GM12878 (cell line): ENCODE measurements around the gene ZCCHC4. TPM values are rescaled to one million over a fixed set of nuclear protein-coding genes. Genes with fewer than 3 reads are reported as not detected.

ENCODE experiments used
- ATAC-seq: fragments of 200-7000 bp; cut with Tn5 transposase; 3 replicates; pipeline ENCODE4 v1.9.1; 2020; ENCODE audit warnings: mild to moderate bottlenecking, moderate library complexity
- BruUV-seq: library from RNA; stranded (reverse); fragments of 400-500 nt; replicated peaks from 2 replicates; lab custom pipeline; 2021; lab: Mats Ljungman, UMichigan
- CTCF ChIA-PET: fragments of 300-600 bp; sonication (Branson Sonifier 250); formaldehyde crosslinking; extraction: SDS; loops from one replicate; lab custom pipeline; 2021; ENCODE audit warnings: inconsistent platforms; lab: Yijun Ruan, JAX
- POLR2A ChIA-PET: fragments of 350-600 bp; formaldehyde crosslinking; extraction: SDS; loops from one replicate; lab custom pipeline; 2021; ENCODE audit warnings: inconsistent platforms; lab: Charles Lee
- RAD21 ChIA-PET: fragments of 300-600 bp; sonication (Branson Sonifier 250); formaldehyde crosslinking; loops from one replicate; lab custom pipeline; 2023; ENCODE audit warnings: antibody characterized with exemption; ENCODE audit not compliant: unreplicated experiment; lab: Charles Lee
- SMC1A ChIA-PET: fragments of 300-600 bp; sonication (Branson Sonifier 250); formaldehyde crosslinking; loops from one replicate; lab custom pipeline; 2023; ENCODE audit not compliant: unreplicated experiment, uncharacterized antibody; lab: Charles Lee
- DNase-seq: peaks from one replicate; pipeline ENCODE4 v3.0.0-alpha.2; 2011; ENCODE audit warnings: low read depth, low spot score
- FAIRE-seq: peaks from 3 replicates; lab custom pipeline; 2011; peaks lifted over from hg19 to GRCh38; lab: Jason Lieb, UNC
- H2AFZ ChIP-seq: 2 replicates; pipeline ENCODE4 v1.6.0; 2011; ENCODE audit warnings: low read depth, low read length, control low read depth; ENCODE audit not compliant: control insufficient read depth
- H3K27ac ChIP-seq: 2 replicates; pipeline ENCODE4 v1.5.1; 2011; ENCODE audit warnings: control low read depth; ENCODE audit not compliant: control insufficient read depth, insufficient read depth
- H3K27me3 ChIP-seq, 2 experiments: replicated peaks in 1 of 2; 2 replicates each; pipeline versions ENCODE4 v1.6.0 to v1.6.1; 2011; ENCODE audit warnings: low read length in 1 of 2; ENCODE audit not compliant: control insufficient read depth in 2 of 2, insufficient read depth in 2 of 2
- H3K36me3 ChIP-seq, 2 experiments: 2 replicates each; pipeline ENCODE4 v1.5.1; 2011; ENCODE audit warnings: low read length in 1 of 2; ENCODE audit not compliant: control insufficient read depth in 2 of 2, insufficient read depth in 2 of 2
- H3K4me1 ChIP-seq: 2 replicates; pipeline ENCODE4 v1.6.1; 2011; ENCODE audit warnings: mild to moderate bottlenecking, low read length, moderate library complexity, mixed read lengths; ENCODE audit not compliant: control insufficient read depth, insufficient read depth
- H3K4me2 ChIP-seq: 2 replicates; pipeline ENCODE4 v1.6.0; 2011; ENCODE audit warnings: control low read depth; ENCODE audit not compliant: control insufficient read depth, insufficient read depth
- H3K4me3 ChIP-seq: fragments of 200-600 bp; sonication (generic); 2 replicates; pipeline ENCODE4 v1.5.1; 2016
- H3K79me2 ChIP-seq: 2 replicates; pipeline ENCODE4 v1.6.0; 2011; ENCODE audit warnings: low read length; ENCODE audit not compliant: control insufficient read depth, insufficient read depth
- H3K9ac ChIP-seq: 2 replicates; pipeline ENCODE4 v1.8.0; 2011; ENCODE audit warnings: low read length, control low read depth, mixed read lengths; ENCODE audit not compliant: control insufficient read depth, insufficient read depth
- H3K9me3 ChIP-seq: replicated peaks from 3 replicates; pipeline ENCODE4 v1.5.1; 2011; ENCODE audit warnings: mild to moderate bottlenecking, low read length; ENCODE audit not compliant: control insufficient read depth, insufficient read depth
- H4K20me1 ChIP-seq: 2 replicates; pipeline ENCODE4 v1.6.0; 2011; ENCODE audit not compliant: control insufficient read depth, insufficient read depth
- ATF7 ChIP-seq: fragments of 450-650 bp; IDR thresholded peaks from 2 replicates; pipeline ENCODE4 v1.6.1; 2016; ENCODE audit warnings: low read depth, mild to moderate bottlenecking
- ELK1 ChIP-seq: IDR thresholded peaks from 2 replicates; pipeline ENCODE4 v1.6.1; 2012; ENCODE audit warnings: low read depth, low read length, improper control_type of control experiment
- HDGF ChIP-seq: fragments of 450-650 bp; IDR thresholded peaks from 2 replicates; pipeline ENCODE4 v1.6.1; 2016; ENCODE audit warnings: antibody characterized with exemption
- IKZF2 ChIP-seq, 2 experiments: fragments of 450-650 bp; IDR thresholded peaks; 2 replicates each; pipeline ENCODE4 v1.6.1; 2017; ENCODE audit warnings: mild to moderate bottlenecking in 2 of 2, moderate library complexity in 2 of 2
- PBX3 ChIP-seq: IDR thresholded peaks from 2 replicates; pipeline ENCODE4 v1.6.1; 2011; ENCODE audit warnings: mild to moderate bottlenecking, low read depth, low read length, moderate library complexity; ENCODE audit not compliant: insufficient replicate concordance
- SREBF2 ChIP-seq: IDR thresholded peaks from 2 replicates; pipeline ENCODE4 v1.6.1; 2012; ENCODE audit warnings: mild to moderate bottlenecking, low read length
- SRF ChIP-seq, 2 experiments: IDR thresholded peaks; 2 replicates each; pipeline ENCODE4 v1.6.1; 2011; ENCODE audit warnings: low read depth in 2 of 2, low read length in 2 of 2, mild to moderate bottlenecking in 1 of 2, moderate library complexity in 1 of 2
- ZBTB4 ChIP-seq: fragments of 450-650 bp; formaldehyde crosslinking; IDR thresholded peaks from 2 replicates; pipeline ENCODE4 v1.4.0; 2022; ENCODE audit warnings: mild to moderate bottlenecking, moderate library complexity
- WGBS: methylation state at CpG from one replicate; pipeline ENCODE4 v1.1.6; 2016; ENCODE audit warnings: low lambda C conversion rate; ENCODE audit not compliant: insufficient replicate concordance, insufficient coverage; ENCODE audit errors: missing lambda C conversion rate; 5-methylcytosine and 5-hydroxymethylcytosine counted together
- in situ Hi-C: fragments of 300-500 bp; cut with MboI; formaldehyde crosslinking; loops from 9 replicates; pipeline ENCODE4 v1.14.3; 2018; ENCODE audit warnings: mixed read lengths
- intact Hi-C: fragments of 100-400 bp; cut with micrococcal nuclease; formaldehyde crosslinking; loops from one replicate; pipeline ENCODE4 v1.14.2; 2022; ENCODE audit not compliant: unreplicated experiment
- polyA plus RNA-seq, 11 experiments: library from polyadenylated mRNA; depleted of rRNA in 4 of 11; unstranded in 6 of 11; stranded (reverse) in 5 of 11; fragments of >200 nt; fragmentation: Nextera tagmentation in 4 of 11; fragmentation: Illumina TruSeq in 1 of 11; extraction: Ambion mirVana in 4 of 11; extraction: Trizol in 1 of 11; gene quantifications; 1 replicate in 1 of 11; 2 replicates in 10 of 11; pipeline versions ENCODE4 v1.2.1 to v1.2.3, GENCODE V29; 2011 to 2016; ENCODE audit warnings: inconsistent platforms in 2 of 11, missing spikeins in 2 of 11, low read depth in 1 of 11
- total RNA-seq, 4 experiments: library from RNA; depleted of rRNA in 3 of 4; stranded (reverse); fragments of >200 nt in 3 of 4; fragmentation: Illumina TruSeq in 1 of 4; extraction: Trizol in 1 of 4; gene quantifications; 2 replicates each; pipeline versions ENCODE4 v1.2.1 to v1.2.3, GENCODE V29; 2013 to 2021

ZCCHC4 gene
- total and polyA plus RNA-seq, 10 of the 15 experiments (the other 5 are each of a cell fraction or from before 2014, with no cell fraction given), result 3.2 to 17.7 (median 12.7) TPM

GRCh38 chr4:25320773-25321172 lies 8.2 kb downstream of the ZCCHC4 start:
- H2AFZ ChIP-seq, result peak overlapping the region; percentile 28
- POLR2A ChIA-PET, result no interaction called here
- H3K27me3 ChIP-seq, result no peaks in the 10 kb centered on the region
- H3K9me3 ChIP-seq, result no peaks in the 10 kb centered on the region
- intact Hi-C loops (no loop called here), in situ Hi-C loops (no loop called here)
- H3K4me2 ChIP-seq, result peak overlapping the region; percentile 59; the same call in 1 of the 2 replicates
- DNase-seq, result no peak
- H3K27ac ChIP-seq, result peak overlapping the region; percentile 31
- RAD21 ChIA-PET, result interaction anchor here (1.5 kb wide), 1 partner anchor 11 kb away, joined by 5 read pairs; no protein-coding TSS in a partner anchor
- CTCF ChIA-PET, result interaction anchor here (2.1 to 3.5 kb wide), 2 partner anchors 8 to 11 kb away, joined by 7 to 19 read pairs; partner anchors contain the start of gene ZCCHC4
- BruUV-seq, result no TSS peak
- SMC1A ChIA-PET, result interaction anchor here (0.9 to 2.5 kb wide), 8 partner anchors 8 to 67 kb away, joined by 3 to 10 read pairs (median 4); partner anchors contain the start of gene ZCCHC4
- no peak overlapping the region for H3K4me3 ChIP-seq
- ATAC-seq, result peak; percentile 53
- no peak overlapping the region for H3K9ac ChIP-seq
- no peaks in the 10 kb centered on the region; a peak in 2 of 4 replicates for H3K36me3 ChIP-seq
- 0% methylated on average over 1 of the region's 1 CpG for WGBS
- peak; percentile 93 for FAIRE-seq
- H3K79me2 ChIP-seq, result no peaks in the 10 kb centered on the region
- 0 out of 4 replicates have a peak, but pooled peaks of 1 of the 2 experiments have one; percentile 43 for TF ChIP-seq SRF (IDR thresholded peaks at IDR 0.05; ENCODE audit: low read depth in 2 of 2, low read length in 2 of 2)
- TF ChIP-seq SREBF2, result no peak
- TF ChIP-seq ATF7, result no peak
- no peaks in the 10 kb centered on the region for H4K20me1 ChIP-seq
- H3K4me1 ChIP-seq, result peaks cover 12% of the 10 kb centered on the region; the same call in 1 of the 2 replicates

- ChIA-PET POLR2A (no interaction called here), RAD21 (interaction anchor here (1.1 kb wide), 1 partner anchor 9 kb away, joined by 3 read pairs; the partner anchor contains the start of gene ZCCHC4), SMC1A (interaction anchor here (0.9 to 2.5 kb wide), 3 partner anchors 9 to 10 kb away, joined by 5 to 10 read pairs (median 5); partner anchors contain the start of gene ZCCHC4), CTCF (interaction anchor here (2.1 to 3.5 kb wide), 2 partner anchors 9 to 10 kb away, joined by 7 to 19 read pairs; partner anchors contain the start of gene ZCCHC4)
- H3K9ac ChIP-seq, result no peak overlapping the region
- H3K4me1 ChIP-seq, result peaks cover 12% of the 10 kb centered on the region; the same call in 1 of the 2 replicates
- WGBS, result 94% methylated on average over 3 of the region's 3 CpGs
- peak; percentile 54 for ATAC-seq
- no peak overlapping the region for H3K27ac ChIP-seq
- no peak for DNase-seq
- no peaks in the 10 kb centered on the region for H4K20me1 ChIP-seq
- no peaks in the 10 kb centered on the region; a peak in 1 of 4 replicates for H3K36me3 ChIP-seq
- no peak overlapping the region for H3K4me3 ChIP-seq
- intact Hi-C loops, result no loop called here
- H3K27me3 ChIP-seq, result no peaks in the 10 kb centered on the region
- H3K4me2 ChIP-seq, result no peak overlapping the region
- in situ Hi-C loops, result no loop called here
- TF ChIP-seq PBX3 (no peak), ZBTB4 (CRISPR knock-in tag) (no peak), ELK1 (no peak), IKZF2 (IDR thresholded peaks at IDR 0.05) (no peak), HDGF (no peak)
- no TSS peak for BruUV-seq
- no peaks in the 10 kb centered on the region for H3K9me3 ChIP-seq
- no peak overlapping the region for H2AFZ ChIP-seq
- H3K79me2 ChIP-seq, result no peaks in the 10 kb centered on the region
- FAIRE-seq, result no peak
These were observed 9.1 kb downstream of the ZCCHC4 start for GRCh38 chr4:25321703-25322102.
